G401.6 (cell line): Measurements from ENCODE around the gene CDCA5.

Source experiments
- FAIRE-seq: peaks from 2 replicates; lab custom pipeline; 2012; peaks lifted over from hg19 to GRCh38; lab: Jason Lieb, UNC

The CDCA5 gene

GRCh38 chr11:65107078-65107477, 23.2 kb upstream of the CDCA5 start:
- no peak for FAIRE-seq

GRCh38 chr11:65104628-65105027, 20.8 kb upstream of the CDCA5 start:
- no peak for FAIRE-seq

GRCh38 chr11:65103476-65103875, 19.6 kb upstream of the CDCA5 start:
- FAIRE-seq, result no peak

GRCh38 chr11:65102142-65103095, 18.6 kb upstream of the CDCA5 start:
- FAIRE-seq, result no peak

GRCh38 chr11:65100674-65101350, 17.0 kb upstream of the CDCA5 start:
- no peak for FAIRE-seq

- no peak for FAIRE-seq
These were observed 13.1 kb upstream of the CDCA5 start for GRCh38 chr11:65096926-65097325.

- no peak for FAIRE-seq
These were observed 12.3 kb upstream of the CDCA5 start, which contains the start of gene VPS51 for GRCh38 chr11:65095974-65096806. TSS of gene VPS51 (plus strand) at chr11:65096214. CDS start at chr11:65096251, 37 bp downstream.

- no peak for FAIRE-seq
These were observed 11.6 kb upstream of the CDCA5 start for GRCh38 chr11:65095427-65095826.

GRCh38 chr11:65090628-65091027, 6.8 kb upstream of the CDCA5 start:
- no peak for FAIRE-seq

GRCh38 chr11:65089621-65090020, 5.8 kb upstream of the CDCA5 start:
- FAIRE-seq, result no peak

- no peak for FAIRE-seq
These were observed 4.0 kb upstream of the CDCA5 start for GRCh38 chr11:65087827-65088226.

GRCh38 chr11:65087216-65087615, 3.4 kb upstream of the CDCA5 start:
- FAIRE-seq, result no peak

- no peak for FAIRE-seq
These were observed 3.0 kb upstream of the CDCA5 start for GRCh38 chr11:65086809-65087208.

- no peak for FAIRE-seq
These were observed 1.6 kb upstream of the CDCA5 start for GRCh38 chr11:65085446-65085845.

- no peak for FAIRE-seq
These were observed 947 bp upstream of the CDCA5 start for GRCh38 chr11:65084598-65085375.

GRCh38 chr11:65083134-65083833, 556 bp downstream of the CDCA5 start:
- no peak for FAIRE-seq

GRCh38 chr11:65078786-65079342, 5.0 kb downstream of the CDCA5 start:
- no peak for FAIRE-seq

- FAIRE-seq, result no peak
These were observed 5.7 kb downstream of the CDCA5 start for GRCh38 chr11:65078151-65078550.

- FAIRE-seq, result no peak
These were observed 6.4 kb downstream of the CDCA5 start for GRCh38 chr11:65077451-65077850.

- no peak for FAIRE-seq
These were observed 11.2 kb downstream of the CDCA5 start for GRCh38 chr11:65072631-65072966.
